ENCODE measurements around the gene PTPRZ1.

PTPRZ1 gene

GRCh38 chr7:122094549-122094948, 221.6 kb downstream of the PTPRZ1 start:
- H3K36me3 ChIP-seq (replicated peaks) = peaks cover 6% of the 10 kb centered on the region; the same call in 1 of the 2 replicates
- in situ Hi-C loops (cut with MboI; ENCODE audit: low sequenced_read_pairs) = loop anchor here (25.0 kb wide), 1 partner anchor 443 kb away; no protein-coding TSS in a partner anchor
- no peak overlapping the region for H3K4me3 ChIP-seq
- H3K9me3 ChIP-seq = no peaks in the 10 kb centered on the region
- H3K27me3 ChIP-seq (ENCODE audit: low read depth) = no peaks in the 10 kb centered on the region
- no peaks in the 10 kb centered on the region for H3K4me1 ChIP-seq
- DNase-seq (ENCODE audit: low spot score in 2 of 2) = no peak

DNA sequence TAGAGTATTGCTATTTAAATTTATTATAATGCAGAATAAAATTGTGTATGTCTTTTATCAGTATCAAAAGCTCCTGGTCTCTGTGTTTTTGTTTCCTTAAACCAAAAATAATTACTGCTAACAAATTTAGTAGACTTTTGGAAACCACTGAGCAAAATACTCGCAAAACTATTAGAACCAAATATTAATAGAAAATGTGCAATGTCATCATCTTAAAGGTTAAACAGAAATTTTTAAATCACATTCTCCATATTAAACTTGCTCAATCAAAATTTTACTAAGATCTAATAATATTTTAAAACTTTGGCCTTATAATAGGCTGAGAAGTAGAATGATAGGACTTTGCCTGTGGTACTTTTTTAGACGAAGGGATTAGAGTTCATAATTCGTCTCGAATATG, 222.7 kb downstream of the PTPRZ1 start:
- no peaks in the 10 kb centered on the region for H3K9me3 ChIP-seq
- in situ Hi-C loops (cut with MboI; ENCODE audit: low sequenced_read_pairs) = loop anchor here (25.0 kb wide), 1 partner anchor 442 kb away; no protein-coding TSS in a partner anchor
- H3K4me1 ChIP-seq = no peaks in the 10 kb centered on the region
- H3K4me3 ChIP-seq = no peak overlapping the region
- H3K36me3 ChIP-seq (replicated peaks) = peaks cover 2% of the 10 kb centered on the region; the same call in 1 of the 2 replicates
- DNase-seq (ENCODE audit: low spot score in 2 of 2) = no peak
- H3K27me3 ChIP-seq (ENCODE audit: low read depth) = no peaks in the 10 kb centered on the region

GRCh38 chr7:122100021-122100420, 227.1 kb downstream of the PTPRZ1 start:
- Histone ChIP-seq H3K4me3 (no peak overlapping the region), H3K4me1 (no peaks in the 10 kb centered on the region), H3K27me3 (ENCODE audit: low read depth) (no peaks in the 10 kb centered on the region), H3K9me3 (no peaks in the 10 kb centered on the region), H3K36me3 (replicated peaks) (peaks cover 18% of the 10 kb centered on the region; the same call in 1 of the 2 replicates)
- DNase-seq (ENCODE audit: low spot score in 2 of 2) = no peak
- in situ Hi-C loops (cut with MboI; ENCODE audit: low sequenced_read_pairs) = no loop called here

- in situ Hi-C loops (cut with MboI; ENCODE audit: low sequenced_read_pairs) = no loop called here
- no peaks in the 10 kb centered on the region for H3K9me3 ChIP-seq
Observed at GRCh38 chr7:122103064-122103463, 230.1 kb downstream of the PTPRZ1 start.

More at GRCh38 chr7:122103064-122103463, 230.1 kb downstream of the PTPRZ1 start:
- Histone ChIP-seq H3K4me3 (no peak overlapping the region), H3K4me1 (no peaks in the 10 kb centered on the region), H3K36me3 (replicated peaks) (peaks cover 23% of the 10 kb centered on the region; the same call in 1 of the 2 replicates), H3K27me3 (ENCODE audit: low read depth) (no peaks in the 10 kb centered on the region)
- no peak for DNase-seq (ENCODE audit: low spot score in 2 of 2)
